ENCODE data around the gene SCN1A.

- no peak for TF ChIP-seq REST (IDR thresholded peaks at IDR 0.05; ENCODE audit: low read depth, low read length)
- TF ChIP-seq EZH2 (IDR thresholded peaks at IDR 0.05; ENCODE audit: borderline replicate concordance, control insufficient read depth, low read depth, low read length), result no peak
- no peak for TF ChIP-seq CREB1 (IDR thresholded peaks at IDR 0.05; ENCODE audit: low read depth)
These were observed 27.8 kb upstream of the SCN1A start for GRCh38 chr2:166155589-166155988.

Measured in GM12878 (cell line).